D721Med (cell line): Measurements from ENCODE around the gene TCERG1.

Source experiments
- DNase-seq: peaks from one replicate; pipeline ENCODE4 v3.0.0; 2011; ENCODE audit warnings: low spot score; ENCODE audit not compliant: insufficient read length
- FAIRE-seq: peaks from 2 replicates; lab custom pipeline; 2011; peaks lifted over from hg19 to GRCh38; lab: Jason Lieb, UNC
- CTCF ChIP-seq: IDR thresholded peaks from 2 replicates; pipeline ENCODE4 v1.5.1; 2012; ENCODE audit warnings: mild to moderate bottlenecking, control low read depth; ENCODE audit not compliant: insufficient read depth; ENCODE audit errors: missing control alignments

Gene TCERG1

GRCh38 chr5:146527785-146528184 lies 80.7 kb downstream of the TCERG1 start:
- TF ChIP-seq CTCF = no peak
- FAIRE-seq (no peak), DNase-seq (no peak)

GRCh38 chr5:146528236-146528635 lies 81.1 kb downstream of the TCERG1 start:
- FAIRE-seq (no peak), DNase-seq (no peak)
- peak; percentile 57 for TF ChIP-seq CTCF

- DNase-seq (no peak), FAIRE-seq (no peak)
- no peak for TF ChIP-seq CTCF
These were observed 82.9 kb downstream of the TCERG1 start for GRCh38 chr5:146529984-146530383.

GRCh38 chr5:146533260-146533857 lies 86.2 kb downstream of the TCERG1 start:
- FAIRE-seq = peak; percentile 44
- TF ChIP-seq CTCF = peak; percentile 98
- peak; percentile 43 for DNase-seq

GRCh38 chr5:146533882-146534281 lies 86.7 kb downstream of the TCERG1 start:
- TF ChIP-seq CTCF = no peak
- no peak for FAIRE-seq
- no peak for DNase-seq

GRCh38 chr5:146538432-146538831 lies 91.3 kb downstream of the TCERG1 start:
- no peak for FAIRE-seq
- TF ChIP-seq CTCF = no peak
- no peak for DNase-seq

GRCh38 chr5:146539973-146540372 lies 92.8 kb downstream of the TCERG1 start:
- DNase-seq = no peak
- no peak for FAIRE-seq
- TF ChIP-seq CTCF = no peak
